ENCODE results near the gene WDR43.

Gene WDR43

GRCh38 chr2:28894470-28895188 lies at the start of gene WDR43:
TSS of gene WDR43 (plus strand) at chr2:28894667. CDS start at chr2:28894699, 32 bp downstream.
- in situ Hi-C loops (cut with MboI; ENCODE audit: low sequenced_read_pairs): no loop called here

- in situ Hi-C loops (cut with MboI; ENCODE audit: low sequenced_read_pairs): no loop called here
Measured at GRCh38 chr2:28855193-28855592, 39.3 kb upstream of the WDR43 start.

GRCh38 chr2:28855977-28856376 lies 38.5 kb upstream of the WDR43 start:
- in situ Hi-C loops (cut with MboI; ENCODE audit: low sequenced_read_pairs): no loop called here

GRCh38 chr2:28868611-28869010 lies 25.9 kb upstream of the WDR43 start:
- in situ Hi-C loops (cut with MboI; ENCODE audit: low sequenced_read_pairs): no loop called here

GRCh38 chr2:28869494-28870145 lies 24.8 kb upstream of the WDR43 start:
- in situ Hi-C loops (cut with MboI; ENCODE audit: low sequenced_read_pairs): no loop called here

- in situ Hi-C loops (cut with MboI; ENCODE audit: low sequenced_read_pairs): no loop called here
Measured at GRCh38 chr2:28870146-28870891, 24.1 kb upstream of the WDR43 start, which contains the start of gene TRMT61B. TSS of gene TRMT61B (minus strand) at chr2:28870309. CDS start at chr2:28870277, 32 bp downstream.

GRCh38 chr2:28871620-28872019 lies 22.8 kb upstream of the WDR43 start:
- in situ Hi-C loops (cut with MboI; ENCODE audit: low sequenced_read_pairs): no loop called here

GRCh38 chr2:28880193-28880592 lies 14.3 kb upstream of the WDR43 start:
- in situ Hi-C loops (cut with MboI; ENCODE audit: low sequenced_read_pairs): no loop called here

GRCh38 chr2:28893488-28893887 lies 979 bp upstream of the WDR43 start:
- in situ Hi-C loops (cut with MboI; ENCODE audit: low sequenced_read_pairs): no loop called here

GRCh38 chr2:28895189-28895893 lies 874 bp downstream of the WDR43 start:
- in situ Hi-C loops (cut with MboI; ENCODE audit: low sequenced_read_pairs): no loop called here

GRCh38 chr2:28896906-28897305 lies 2.4 kb downstream of the WDR43 start:
- in situ Hi-C loops (cut with MboI; ENCODE audit: low sequenced_read_pairs): no loop called here

GRCh38 chr2:28898048-28898447 lies 3.6 kb downstream of the WDR43 start:
- in situ Hi-C loops (cut with MboI; ENCODE audit: low sequenced_read_pairs): no loop called here

- in situ Hi-C loops (cut with MboI; ENCODE audit: low sequenced_read_pairs): no loop called here
Measured at GRCh38 chr2:28901202-28901601, 6.7 kb downstream of the WDR43 start.

- in situ Hi-C loops (cut with MboI; ENCODE audit: low sequenced_read_pairs): no loop called here
Measured at GRCh38 chr2:28901841-28902240, 7.4 kb downstream of the WDR43 start.

GRCh38 chr2:28902584-28902983 lies 8.1 kb downstream of the WDR43 start:
- in situ Hi-C loops (cut with MboI; ENCODE audit: low sequenced_read_pairs): no loop called here

GRCh38 chr2:28904295-28904694 lies 9.8 kb downstream of the WDR43 start:
- in situ Hi-C loops (cut with MboI; ENCODE audit: low sequenced_read_pairs): no loop called here

GRCh38 chr2:28904802-28905457 lies 10.5 kb downstream of the WDR43 start:
- in situ Hi-C loops (cut with MboI; ENCODE audit: low sequenced_read_pairs): no loop called here

GRCh38 chr2:28905533-28905932 lies 11.1 kb downstream of the WDR43 start:
- in situ Hi-C loops (cut with MboI; ENCODE audit: low sequenced_read_pairs): no loop called here

GRCh38 chr2:28906376-28906775 lies 11.9 kb downstream of the WDR43 start:
- in situ Hi-C loops (cut with MboI; ENCODE audit: low sequenced_read_pairs): no loop called here

- in situ Hi-C loops (cut with MboI; ENCODE audit: low sequenced_read_pairs): no loop called here
Measured at GRCh38 chr2:28906821-28907220, 12.4 kb downstream of the WDR43 start.

- in situ Hi-C loops (cut with MboI; ENCODE audit: low sequenced_read_pairs): no loop called here
Measured at GRCh38 chr2:28908172-28908571, 13.7 kb downstream of the WDR43 start.

Measured in hTERT RPE-1 (cell line).